Transverse colon (tissue), 4 donors: ENCODE results near the gene CDK5. TPM values are rescaled to one million over a fixed set of nuclear protein-coding genes. Genes with fewer than 3 reads are reported as not detected.

Source experiments
- DNase-seq: peaks from one replicate; pipeline ENCODE4 v3.0.0-alpha.2; 2019
- H3K27ac ChIP-seq, 4 donors: fragments of 200-600 bp; sonication (generic); 2 replicates each; pipeline ENCODE4 v1.5.1; 2016 to 2018; ENCODE audit warnings: inconsistent platforms in 4 of 4
- H3K27me3 ChIP-seq: fragments of 200-600 bp; sonication (generic); 2 replicates; pipeline ENCODE4 v1.5.1; 2017; ENCODE audit warnings: inconsistent platforms
- H3K36me3 ChIP-seq, 4 donors: fragments of 200-600 bp; sonication (generic); 2 replicates each; pipeline ENCODE4 v1.5.1; 2017 to 2019; ENCODE audit warnings: inconsistent platforms in 4 of 4
- H3K4me1 ChIP-seq, 4 donors: fragments of 200-600 bp; sonication (generic); 2 replicates each; pipeline ENCODE4 v1.5.1; 2017 to 2020; ENCODE audit warnings: inconsistent platforms in 4 of 4
- H3K4me3 ChIP-seq, 4 donors: fragments of 200-600 bp; sonication (generic); 1 replicate in 1 of 4; 2 replicates in 3 of 4; pipeline versions ENCODE4 v1.5.1 to v1.6.1; 2017 to 2019; ENCODE audit warnings: inconsistent platforms in 4 of 4
- H3K9me3 ChIP-seq, 2 donors: fragments of 200-600 bp; sonication (generic); 2 replicates each; pipeline ENCODE4 v1.5.1; 2017 to 2019; ENCODE audit warnings: inconsistent platforms in 2 of 2
- CTCF ChIP-seq, 5 experiments: fragments of 200-600 bp in 3 of 5; fragments of 450-650 bp in 2 of 5; sonication (generic) in 3 of 5; IDR thresholded peaks; 1 replicate in 2 of 5; 2 replicates in 3 of 5; pipeline ENCODE4 v1.5.1; 2016 to 2017; ENCODE audit warnings: antibody characterized with exemption in 5 of 5, inconsistent platforms in 3 of 5, mild to moderate bottlenecking in 2 of 5, moderate library complexity in 1 of 5
- EP300 ChIP-seq: sonication (generic); formaldehyde crosslinking; IDR thresholded peaks from one replicate; pipeline ENCODE4 v1.6.1; 2017; ENCODE audit warnings: antibody characterized with exemption, low read depth
- POLR2A ChIP-seq: fragments of 450-650 bp; IDR thresholded peaks from one replicate; pipeline ENCODE4 v1.6.1; 2016; ENCODE audit warnings: antibody characterized with exemption, mild to moderate bottlenecking, moderate library complexity
- POLR2AphosphoS5 ChIP-seq, 3 donors: sonication (generic); formaldehyde crosslinking; IDR thresholded peaks; one replicate each; pipeline ENCODE4 v1.6.1; 2016; ENCODE audit warnings: antibody characterized with exemption in 3 of 3
- WGBS, 2 donors: methylation state at CpG; one replicate each; pipeline ENCODE4 v1.1.5; 2018; ENCODE audit warnings: low coverage in 1 of 2; 5-methylcytosine and 5-hydroxymethylcytosine counted together
- in situ Hi-C, 4 donors: fragments of 200-750 bp; cut with MboI; loops; one replicate each; pipeline versions ENCODE4 v1.15.0 to v1.15.1; 2017; ENCODE audit warnings: low sequenced_read_pairs in 3 of 4, low pct_ligation_motif_present in 1 of 4, low pct_unique_long_range_greater_than_20kb in 1 of 4
- intact Hi-C: fragments of 100-400 bp; cut with DNase I; formaldehyde crosslinking; loops from one replicate; pipeline ENCODE4 v1.15.1; 2023; ENCODE audit warnings: low total_unique reads
- total RNA-seq, 4 donors: library from RNA; depleted of rRNA; stranded (reverse); fragments of >200 nt; gene quantifications; one replicate each; pipeline ENCODE4 v1.1.0, GENCODE V29; 2016

Gene CDK5
- total RNA-seq, 4 donors from 2014 or later = 1.1 to 33.8 (median 10.7) TPM

- intact Hi-C loops = no loop called here
- no peak for DNase-seq
- H3K9me3 ChIP-seq = no peaks in the 10 kb centered on the region
- H3K27ac ChIP-seq = no peak overlapping the region
- no peak for TF ChIP-seq CTCF (IDR thresholded peaks at IDR 0.05)
- no peak for TF ChIP-seq POLR2A
- TF ChIP-seq POLR2AphosphoS5 (IDR thresholded peaks at IDR 0.05) = no peak
- TF ChIP-seq EP300 = no peak
- WGBS, 2 donors = 86 to 88% methylated on average over 7 to 12 of the region's 12 CpGs
- no peak overlapping the region for H3K4me3 ChIP-seq
- peaks cover 0 to 7% (median 5%) of the 10 kb centered on the region in 4 donors for H3K4me1 ChIP-seq
- H3K36me3 ChIP-seq = peaks cover 0 to 72% (median 20%) of the 10 kb centered on the region in 4 donors
- in situ Hi-C loops = no loop called here
- H3K27me3 ChIP-seq = no peaks in the 10 kb centered on the region
Measured at GRCh38 chr7:151068069-151068773, 10.5 kb upstream of the CDK5 start.

- no peak overlapping the region for H3K27ac ChIP-seq
- 91% methylated on average over 17 of the region's 39 CpGs; no CpG with 5 or more reads in 1 of the 2 donors for WGBS, 2 donors
- intact Hi-C loops (no loop called here), in situ Hi-C loops (no loop called here)
- H3K4me3 ChIP-seq = no peak overlapping the region
- no peak for TF ChIP-seq CTCF (IDR thresholded peaks at IDR 0.05)
- no peak for TF ChIP-seq POLR2AphosphoS5 (IDR thresholded peaks at IDR 0.05)
- no peak for TF ChIP-seq EP300
- TF ChIP-seq POLR2A = no peak
- peaks cover 8 to 25% (median 23%) of the 10 kb centered on the region in 4 donors for H3K4me1 ChIP-seq
- DNase-seq = no peak
- H3K36me3 ChIP-seq = peaks cover 0 to 61% (median 17%) of the 10 kb centered on the region in 4 donors
- no peaks in the 10 kb centered on the region for H3K27me3 ChIP-seq
- no peaks in the 10 kb centered on the region for H3K9me3 ChIP-seq
Measured at GRCh38 chr7:151066273-151066974, 8.7 kb upstream of the CDK5 start.

- in situ Hi-C loops = no loop called here
- H3K27ac ChIP-seq = no peak overlapping the region
- H3K9me3 ChIP-seq = no peaks in the 10 kb centered on the region
- H3K4me1 ChIP-seq = peaks cover 17 to 34% (median 32%) of the 10 kb centered on the region in 4 donors
- intact Hi-C loops = no loop called here
- peaks cover 0 to 54% (median 13%) of the 10 kb centered on the region in 4 donors for H3K36me3 ChIP-seq
- WGBS, 2 donors = 68 to 94% methylated on average over 3 to 14 of the region's 14 CpGs
- DNase-seq = no peak
- TF ChIP-seq CTCF (IDR thresholded peaks at IDR 0.05) (no peak), POLR2A (no peak), POLR2AphosphoS5 (IDR thresholded peaks at IDR 0.05) (no peak), EP300 (no peak)
- no peak overlapping the region for H3K4me3 ChIP-seq
- no peaks in the 10 kb centered on the region for H3K27me3 ChIP-seq
Measured at GRCh38 chr7:151065516-151065915, 7.8 kb upstream of the CDK5 start.

GRCh38 chr7:151064993-151065392, 7.3 kb upstream of the CDK5 start:
- in situ Hi-C loops = no loop called here
- Histone ChIP-seq H3K4me1 (peaks cover 19 to 39% (median 36%) of the 10 kb centered on the region in 4 donors), H3K4me3 (no peak overlapping the region), H3K9me3 (no peaks in the 10 kb centered on the region), H3K27ac (no peak overlapping the region), H3K36me3 (peaks cover 0 to 49% (median 10%) of the 10 kb centered on the region in 4 donors), H3K27me3 (no peaks in the 10 kb centered on the region)
- TF ChIP-seq POLR2AphosphoS5 (IDR thresholded peaks at IDR 0.05) = no peak
- TF ChIP-seq CTCF (IDR thresholded peaks at IDR 0.05) = no peak
- no peak for TF ChIP-seq EP300
- no peak for TF ChIP-seq POLR2A
- no peak for DNase-seq
- intact Hi-C loops = no loop called here
- WGBS, 2 donors = 89% methylated on average over 6 of the region's 6 CpGs; no CpG with 5 or more reads in 1 of the 2 donors
